ENCODE results near the gene LIPC.

The LIPC gene

GRCh38 chr15:58543664-58544335 lies 112.0 kb downstream of the LIPC start:
- DNase-seq, result no peak
- intact Hi-C loops (cut with DNase I), result no loop called here

- intact Hi-C loops (cut with DNase I), result no loop called here
- DNase-seq, result no peak
Observed at GRCh38 chr15:58544756-58545155, 113.0 kb downstream of the LIPC start.

- DNase-seq, result peak in 1 of 42 donors; percentile 13
- intact Hi-C loops (cut with DNase I), result no loop called here
Observed at GRCh38 chr15:58545307-58546065, 113.7 kb downstream of the LIPC start.

GRCh38 chr15:58546066-58546591 lies 114.3 kb downstream of the LIPC start:
- DNase-seq, result peak in 1 of 42 donors; percentile 44
- intact Hi-C loops (cut with DNase I), result no loop called here

GRCh38 chr15:58546635-58547627 lies 115.1 kb downstream of the LIPC start:
- intact Hi-C loops (cut with DNase I), result no loop called here
- no peak for DNase-seq

- intact Hi-C loops (cut with DNase I), result no loop called here
- DNase-seq, result no peak
Observed at GRCh38 chr15:58547628-58548307, 116.0 kb downstream of the LIPC start.

GRCh38 chr15:58548308-58549012 lies 116.7 kb downstream of the LIPC start:
- peak in 1 of 42 donors; percentile 44 for DNase-seq
- intact Hi-C loops (cut with DNase I), result no loop called here

- intact Hi-C loops (cut with DNase I), result no loop called here
- peak in 8 of 42 donors; percentile 12 to 49 (median 34) for DNase-seq
Observed at GRCh38 chr15:58549013-58549784, 117.4 kb downstream of the LIPC start.

GRCh38 chr15:58549785-58550074 lies 117.9 kb downstream of the LIPC start:
- intact Hi-C loops (cut with DNase I), result no loop called here
- DNase-seq, result peak in 21 of 42 donors; percentile 11 to 77 (median 43)

- intact Hi-C loops (cut with DNase I), result no loop called here
- DNase-seq, result peak in 2 of 42 donors; percentile 35
Observed at GRCh38 chr15:58551084-58551763, 119.4 kb downstream of the LIPC start.

GRCh38 chr15:58551764-58552504 lies 120.1 kb downstream of the LIPC start:
- peak in 17 of 42 donors; percentile 9 to 69 (median 41) for DNase-seq
- intact Hi-C loops (cut with DNase I), result no loop called here

GRCh38 chr15:58552505-58553364 lies 120.9 kb downstream of the LIPC start:
- intact Hi-C loops (cut with DNase I), result no loop called here
- DNase-seq, result peak in 2 of 42 donors; percentile 31 to 40

- intact Hi-C loops (cut with DNase I), result no loop called here
- DNase-seq, result peak in 1 of 42 donors; percentile 21
Observed at GRCh38 chr15:58553365-58553918, 121.7 kb downstream of the LIPC start.

- intact Hi-C loops (cut with DNase I), result no loop called here
- DNase-seq, result peak in 3 of 42 donors; percentile 10 to 42 (median 30)
Observed at GRCh38 chr15:58554758-58555157, 123.0 kb downstream of the LIPC start.

Measured in head of caudate nucleus (tissue), 42 donors.